Psoas muscle (tissue), 8 donors: ENCODE data around the gene CCDC27. TPM values are rescaled to one million over a fixed set of nuclear protein-coding genes. Genes with fewer than 3 reads are reported as not detected.

Experiments
- ATAC-seq, 4 donors: fragments of 200-7000 bp; cut with Tn5 transposase; one replicate each; pipeline ENCODE4 v1.9.1; 2020; ENCODE audit warnings: moderate library complexity in 3 of 4, mild to moderate bottlenecking in 2 of 4
- DNase-seq, 2 donors: peaks; one replicate each; pipeline ENCODE4 v3.0.0-alpha.2; 2020
- H3K27ac ChIP-seq: fragments of 200-600 bp; one replicate; pipeline ENCODE4 v1.8.0; 2022
- H3K27me3 ChIP-seq, 3 donors: fragments of 200-600 bp in 1 of 3; one replicate each; pipeline versions ENCODE4 v1.6.1 to v1.8.0; 2013 to 2022; ENCODE audit warnings: low read length in 2 of 3, mild to moderate bottlenecking in 2 of 3, moderate library complexity in 1 of 3; ENCODE audit not compliant: insufficient read depth in 3 of 3
- H3K36me3 ChIP-seq, 2 donors: fragments of 200-600 bp in 1 of 2; one replicate each; pipeline versions ENCODE4 v1.6.1 to v1.8.0; 2013 to 2022; ENCODE audit warnings: low read depth in 1 of 2, mild to moderate bottlenecking in 1 of 2, moderate library complexity in 1 of 2; ENCODE audit not compliant: insufficient read depth in 1 of 2
- H3K4me1 ChIP-seq: fragments of 200-600 bp; one replicate; pipeline ENCODE4 v1.8.0; 2022
- H3K4me3 ChIP-seq: fragments of 200-600 bp; one replicate; pipeline ENCODE4 v1.8.0; 2022; ENCODE audit warnings: mild to moderate bottlenecking
- H3K9me3 ChIP-seq: fragments of 200-600 bp; one replicate; pipeline ENCODE4 v1.8.0; 2022
- WGBS, 3 donors: extraction: QIAGEN DNeasy Blood & Tissue Kit; methylation state at CpG; one replicate each; pipeline versions ENCODE4 v1.1.6 to v1.1.7; 2013; 5-methylcytosine and 5-hydroxymethylcytosine counted together
- intact Hi-C, 2 donors: fragments of 100-400 bp; cut with DNase I; formaldehyde crosslinking; loops; one replicate each; pipeline versions ENCODE4 v1.11.0 to v1.14.2; 2022
- polyA plus RNA-seq, 3 donors: library from polyadenylated mRNA; stranded (reverse); fragments of 200-250 nt; gene quantifications; one replicate each; pipeline ENCODE4 v1.2.3, GENCODE V29; 2013
- total RNA-seq, 4 donors: library from RNA; stranded (reverse); fragmentation: NEBNext Ultra II Directional in 2 of 4; extraction: Animal tissue kit (Norgen Biotek cat#: 25700) in 2 of 4; gene quantifications; one replicate each; pipeline versions ENCODE4 v1.2.1 to v1.2.4, GENCODE V29; 2021 to 2023
- TF ChIP-seq, protein P1 (sequence below): fragments of 200-600 bp; IDR thresholded peaks from one replicate; pipeline ENCODE4 v1.8.0; 2022; ENCODE audit warnings: antibody characterized with exemption
- donor health status: healthy with polysubstance abuse.
- donor health status: DM: no; HTN: no; CAD: no; lungs with moderate emphysema.
- donor health status: Bipolar disorder and iron deficiency.
- donor health status: healthy.
- donor health status: DM: yes; HTN: yes; CAD: no.
- donor health status: DM: no; HTN: no; CAD: no.
- donor health status: DM: no; HTN: no; CAD: no.
- donor health status: DM: yes; HTN: yes; CAD: no.

Gene CCDC27
- total and polyA plus RNA-seq, 7 donors, result 0.03 to 0.17 (median 0.10) TPM; not detected in 3

DNA sequence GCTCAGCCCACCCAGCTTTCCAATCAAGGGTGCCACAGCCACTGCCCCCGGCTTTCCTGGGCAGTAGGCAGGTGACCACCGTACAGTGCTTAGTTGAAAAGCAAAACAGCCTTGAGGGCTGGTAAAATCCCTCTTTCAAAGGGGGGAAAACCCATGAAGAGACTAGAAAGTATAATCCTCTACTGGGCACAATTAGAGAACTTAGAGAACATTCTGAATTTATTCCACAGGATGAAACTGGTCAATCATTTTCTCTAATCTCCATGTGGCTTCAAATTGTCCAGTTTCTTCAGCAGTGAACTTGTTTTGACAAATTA is 59.3 kb downstream of the CCDC27 start:
- H3K27me3 ChIP-seq, result no peaks in the 10 kb centered on the region
- peaks cover 0 to 30% of the 10 kb centered on the region in 2 donors for H3K36me3 ChIP-seq

DNA sequence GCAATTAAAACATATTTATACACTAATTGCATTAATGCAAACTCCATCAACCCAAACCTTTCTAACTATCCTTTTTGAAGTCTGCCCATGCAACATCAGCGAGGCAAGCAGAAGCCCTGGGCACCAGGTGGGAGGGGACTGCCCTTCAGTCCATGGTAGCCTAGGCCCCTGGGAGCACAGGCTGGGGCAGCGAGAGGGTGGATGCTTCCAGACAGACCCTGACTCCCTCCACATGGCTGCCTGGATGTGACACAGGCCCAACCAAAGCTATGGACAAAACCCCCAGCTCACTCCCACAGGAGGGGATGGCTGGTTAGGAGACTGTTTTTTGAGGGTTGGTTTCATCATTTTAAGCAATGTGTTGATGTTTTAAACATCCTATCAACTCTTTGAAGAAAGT is 61.8 kb downstream of the CCDC27 start:
- H3K4me3 ChIP-seq, result no peak overlapping the region
- H3K27me3 ChIP-seq, result no peaks in the 10 kb centered on the region
- ATAC-seq, result no peak
- WGBS, 3 donors, result 91 to 96% (median 96%) methylated on average over 2 of the region's 2 CpGs
- no peaks in the 10 kb centered on the region for H3K9me3 ChIP-seq
- intact Hi-C loops, result no loop called here
- H3K4me1 ChIP-seq, result no peaks in the 10 kb centered on the region
- no peak overlapping the region for H3K27ac ChIP-seq
- peaks cover 0 to 42% of the 10 kb centered on the region in 2 donors for H3K36me3 ChIP-seq
- TF ChIP-seq, protein P1, sequence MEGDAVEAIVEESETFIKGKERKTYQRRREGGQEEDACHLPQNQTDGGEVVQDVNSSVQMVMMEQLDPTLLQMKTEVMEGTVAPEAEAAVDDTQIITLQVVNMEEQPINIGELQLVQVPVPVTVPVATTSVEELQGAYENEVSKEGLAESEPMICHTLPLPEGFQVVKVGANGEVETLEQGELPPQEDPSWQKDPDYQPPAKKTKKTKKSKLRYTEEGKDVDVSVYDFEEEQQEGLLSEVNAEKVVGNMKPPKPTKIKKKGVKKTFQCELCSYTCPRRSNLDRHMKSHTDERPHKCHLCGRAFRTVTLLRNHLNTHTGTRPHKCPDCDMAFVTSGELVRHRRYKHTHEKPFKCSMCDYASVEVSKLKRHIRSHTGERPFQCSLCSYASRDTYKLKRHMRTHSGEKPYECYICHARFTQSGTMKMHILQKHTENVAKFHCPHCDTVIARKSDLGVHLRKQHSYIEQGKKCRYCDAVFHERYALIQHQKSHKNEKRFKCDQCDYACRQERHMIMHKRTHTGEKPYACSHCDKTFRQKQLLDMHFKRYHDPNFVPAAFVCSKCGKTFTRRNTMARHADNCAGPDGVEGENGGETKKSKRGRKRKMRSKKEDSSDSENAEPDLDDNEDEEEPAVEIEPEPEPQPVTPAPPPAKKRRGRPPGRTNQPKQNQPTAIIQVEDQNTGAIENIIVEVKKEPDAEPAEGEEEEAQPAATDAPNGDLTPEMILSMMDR, result no peak
- DNase-seq, result no peak

More for the DNA sequence above, 59.3 kb downstream of the CCDC27 start:
- DNase-seq (no peak), ATAC-seq (no peak)
- H3K4me1 ChIP-seq, result no peaks in the 10 kb centered on the region
- WGBS, 3 donors, result 60 to 68% (median 65%) methylated on average over 2 of the region's 2 CpGs
- TF ChIP-seq, protein P1, result no peak
- H3K27ac ChIP-seq, result no peak overlapping the region
- H3K4me3 ChIP-seq, result no peak overlapping the region
- intact Hi-C loops, result no loop called here
- no peaks in the 10 kb centered on the region for H3K9me3 ChIP-seq

DNA sequence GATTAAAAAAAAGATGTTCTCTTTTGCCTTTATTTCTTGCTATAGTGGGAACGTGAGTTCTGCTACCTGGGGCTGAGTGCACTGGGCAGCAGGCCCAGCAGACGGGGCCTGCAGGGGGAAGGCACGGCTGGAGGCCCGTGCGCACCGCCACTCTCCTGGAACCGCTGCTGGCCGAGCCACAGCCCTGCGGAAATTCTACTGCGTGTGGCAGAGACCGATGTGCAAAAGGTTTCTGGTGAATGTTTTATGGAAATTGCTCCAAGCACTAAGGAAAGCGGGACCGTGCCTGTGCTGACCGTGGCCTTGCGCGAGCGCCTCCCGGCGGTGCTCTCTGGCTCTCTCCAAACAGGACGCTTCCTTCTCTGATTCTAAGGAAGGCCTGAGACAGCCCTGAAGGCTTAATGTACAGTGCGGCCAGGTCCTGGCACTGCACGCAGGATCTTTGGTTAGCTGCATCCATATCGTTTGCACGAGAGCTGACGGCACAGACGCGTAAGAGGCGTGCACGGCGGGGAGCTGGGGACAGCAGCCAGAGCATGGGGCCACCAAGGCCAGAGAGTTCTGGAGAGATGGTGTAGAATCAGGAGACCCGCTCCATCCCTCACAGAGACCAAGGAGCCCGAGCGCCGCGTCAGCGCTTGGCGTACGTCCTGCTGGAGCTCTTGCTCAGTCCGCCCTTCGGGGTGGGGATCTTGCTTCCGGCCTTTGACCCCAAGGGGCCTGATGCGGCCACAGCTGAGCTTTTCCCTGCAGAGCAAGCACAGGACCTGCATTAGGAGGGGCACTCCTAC is 62.7 kb downstream of the CCDC27 start:
- H3K9me3 ChIP-seq, result no peaks in the 10 kb centered on the region
- no peaks in the 10 kb centered on the region for H3K27me3 ChIP-seq
- DNase-seq (no peak), ATAC-seq (no peak)
- H3K36me3 ChIP-seq, result peaks cover 0 to 51% of the 10 kb centered on the region in 2 donors
- intact Hi-C loops, result no loop called here
- H3K4me3 ChIP-seq, result no peak overlapping the region
- TF ChIP-seq, protein P1, result no peak
- no peak overlapping the region for H3K27ac ChIP-seq
- no peaks in the 10 kb centered on the region for H3K4me1 ChIP-seq
- WGBS, 3 donors, result 87 to 92% (median 92%) methylated on average over 42 of the region's 42 CpGs

DNA sequence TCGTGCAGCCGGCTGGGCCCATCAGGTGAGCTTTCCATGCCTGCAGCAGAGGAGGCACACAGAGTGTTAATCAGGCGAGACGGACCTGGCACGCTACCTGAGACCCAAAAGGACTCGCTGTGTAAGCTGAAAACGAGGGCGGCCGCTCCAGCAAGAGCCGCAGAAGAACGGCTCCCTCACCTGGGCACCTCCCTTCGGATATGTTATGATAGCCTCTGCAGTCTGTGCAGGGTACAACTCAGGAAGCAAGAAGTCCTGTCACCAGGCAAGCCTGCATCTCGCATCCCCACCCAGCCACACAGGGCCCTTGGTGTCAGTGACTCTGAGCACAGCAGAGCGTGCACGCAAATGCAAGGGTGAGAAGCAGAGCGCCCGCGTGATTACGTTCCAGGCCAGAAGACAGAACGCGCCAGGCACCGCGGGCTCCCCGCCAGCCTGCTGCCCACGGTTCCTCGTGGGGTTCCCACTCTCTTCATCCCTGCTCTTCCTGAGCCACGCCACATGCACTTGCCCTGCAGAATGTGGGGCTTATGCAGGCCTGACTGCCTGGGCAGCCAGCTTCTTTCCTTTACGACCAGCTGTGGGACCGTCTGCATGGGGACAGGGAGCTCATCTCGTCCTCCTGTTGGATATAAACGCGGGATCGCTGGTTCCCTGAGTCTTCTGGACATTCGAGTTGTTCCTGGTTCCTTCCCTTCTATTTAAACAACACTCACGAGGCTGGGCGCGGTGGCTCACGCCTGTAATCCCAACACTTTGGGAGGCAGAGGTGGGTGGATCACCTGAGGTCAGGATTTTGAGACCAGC is 64.3 kb downstream of the CCDC27 start:
- Histone ChIP-seq H3K27ac (no peak overlapping the region), H3K4me3 (no peak overlapping the region), H3K27me3 (no peaks in the 10 kb centered on the region), H3K36me3 (peaks cover 0 to 66% of the 10 kb centered on the region in 2 donors), H3K9me3 (no peaks in the 10 kb centered on the region), H3K4me1 (no peaks in the 10 kb centered on the region)
- WGBS, 3 donors, result 89 to 92% (median 92%) methylated on average over 38 of the region's 38 CpGs
- TF ChIP-seq, protein P1, result no peak
- ATAC-seq, result no peak
- DNase-seq, result no peak
- intact Hi-C loops, result no loop called here
